GM23338 (cell line): Measurements from ENCODE around the gene RSBN1L. TPM values are rescaled to one million over a fixed set of nuclear protein-coding genes. Genes with fewer than 3 reads are reported as not detected.

Experiments used
- ATAC-seq: fragments of 200-7000 bp; cut with Tn5 transposase; 3 replicates; pipeline ENCODE4 v1.9.1; 2020
- DNase-seq: peaks from one replicate; pipeline ENCODE4 v3.0.0-alpha.2; 2015; ENCODE audit warnings: low spot score
- H2AFZ ChIP-seq: fragments of 200-600 bp; sonication (generic); 2 replicates; pipeline ENCODE4 v1.8.0; 2016; ENCODE audit warnings: antibody characterized with exemption, mild to moderate bottlenecking, moderate library complexity
- H3F3A ChIP-seq: fragments of 200-600 bp; sonication (generic); replicated peaks from 2 replicates; pipeline ENCODE4 v1.8.0; 2017; ENCODE audit warnings: antibody characterized with exemption, mixed run types, low read depth
- H3K27ac ChIP-seq: fragments of 200-600 bp; sonication (generic); 2 replicates; pipeline ENCODE4 v1.6.1; 2016; ENCODE audit warnings: low read depth
- H3K27me3 ChIP-seq: fragments of 200-600 bp; sonication (generic); 2 replicates; pipeline ENCODE4 v1.8.0; 2016; ENCODE audit warnings: mild to moderate bottlenecking, mixed run types, moderate library complexity; ENCODE audit not compliant: insufficient read depth
- H3K36me3 ChIP-seq: fragments of 200-600 bp; sonication (generic); 2 replicates; pipeline ENCODE4 v1.8.0; 2016; ENCODE audit warnings: mild to moderate bottlenecking; ENCODE audit not compliant: insufficient read depth
- H3K4me1 ChIP-seq: fragments of 200-600 bp; sonication (generic); 2 replicates; pipeline ENCODE4 v1.8.0; 2016; ENCODE audit warnings: mild to moderate bottlenecking, moderate library complexity; ENCODE audit not compliant: insufficient read depth
- H3K4me2 ChIP-seq: fragments of 200-600 bp; sonication (generic); 2 replicates; pipeline ENCODE4 v1.7.1; 2017; ENCODE audit warnings: mixed run types
- H3K4me3 ChIP-seq: fragments of 200-600 bp; sonication (generic); 2 replicates; pipeline ENCODE4 v1.6.1; 2016; ENCODE audit warnings: mixed run types
- H3K79me2 ChIP-seq: fragments of 200-600 bp; sonication (generic); replicated peaks from 2 replicates; pipeline ENCODE4 v1.8.0; 2017; ENCODE audit warnings: mild to moderate bottlenecking; ENCODE audit not compliant: insufficient read depth
- H3K9me2 ChIP-seq: fragments of 200-600 bp; sonication (generic); 2 replicates; pipeline ENCODE4 v1.8.0; 2017; ENCODE audit not compliant: insufficient read depth
- H4K20me1 ChIP-seq: fragments of 200-600 bp; sonication (generic); replicated peaks from 2 replicates; pipeline ENCODE4 v1.8.0; 2017; ENCODE audit warnings: mild to moderate bottlenecking; ENCODE audit not compliant: insufficient read depth
- H3K27ac Mint-ChIP-seq: 2 replicates; pipeline ENCODE4 v1.8.0; 2020; ENCODE audit warnings: inconsistent platforms, mild to moderate bottlenecking, moderate library complexity, mixed read lengths
- H3K27me3 Mint-ChIP-seq: 3 replicates; pipeline ENCODE4 v1.8.0; 2022; ENCODE audit warnings: low read depth, mild to moderate bottlenecking, moderate library complexity, mixed read lengths, inconsistent platforms; ENCODE audit not compliant: insufficient read depth, poor library complexity
- H3K36me3 Mint-ChIP-seq: 3 replicates; pipeline ENCODE4 v1.8.0; 2021; ENCODE audit warnings: low read depth, mild to moderate bottlenecking, inconsistent platforms, moderate library complexity, mixed read lengths
- H3K4me1 Mint-ChIP-seq: 3 replicates; pipeline ENCODE4 v1.8.0; 2020; ENCODE audit warnings: mild to moderate bottlenecking, inconsistent platforms, mixed read lengths
- H3K4me3 Mint-ChIP-seq: 3 replicates; pipeline ENCODE4 v1.8.0; 2021; ENCODE audit warnings: moderate library complexity, mild to moderate bottlenecking, inconsistent platforms, mixed read lengths
- H3K9me3 Mint-ChIP-seq: 3 replicates; pipeline ENCODE4 v1.8.0; 2020; ENCODE audit warnings: moderate library complexity, mild to moderate bottlenecking, inconsistent platforms, mixed read lengths
- CREB1 ChIP-seq: fragments of 250-450 bp; sonication (Bioruptor Pico); IDR thresholded peaks from 2 replicates; pipeline ENCODE4 v1.5.0; 2020; ENCODE audit warnings: low read depth, mild to moderate bottlenecking, moderate library complexity
- EZH2 ChIP-seq: fragments of 200-600 bp; sonication (generic); IDR thresholded peaks from one replicate; pipeline ENCODE4 v1.8.0; 2017; ENCODE audit warnings: antibody characterized with exemption, mild to moderate bottlenecking, low read depth; ENCODE audit not compliant: unreplicated experiment
- JUNB ChIP-seq: IDR thresholded peaks from one replicate; pipeline ENCODE4 v1.6.1; 2016; ENCODE audit warnings: antibody characterized with exemption; ENCODE audit not compliant: unreplicated experiment
- NANOG ChIP-seq: IDR thresholded peaks from 2 replicates; pipeline ENCODE4 v1.6.1; 2016; ENCODE audit warnings: antibody characterized with exemption, borderline replicate concordance
- STAT1 ChIP-seq: IDR thresholded peaks from one replicate; pipeline ENCODE4 v1.6.1; 2016; ENCODE audit warnings: antibody characterized with exemption; ENCODE audit not compliant: unreplicated experiment
- ZNF114 ChIP-seq: fragments of 250-450 bp; sonication (Bioruptor Pico); IDR thresholded peaks from 2 replicates; pipeline ENCODE4 v1.5.0; 2020; ENCODE audit warnings: mild to moderate bottlenecking, moderate library complexity
- ZNF331 ChIP-seq: fragments of 250-450 bp; sonication (Bioruptor Pico); IDR thresholded peaks from 2 replicates; pipeline ENCODE4 v1.5.0; 2020; ENCODE audit warnings: low read depth, mild to moderate bottlenecking, moderate library complexity
- polyA plus RNA-seq: library from polyadenylated mRNA; unstranded; fragments of >200 nt; fragmentation: Nextera tagmentation; extraction: Ambion mirVana; gene quantifications from 2 replicates; pipeline ENCODE4 v1.2.1, GENCODE V29; 2016
- total RNA-seq: library from RNA; depleted of rRNA; stranded (reverse); fragments of >200 nt; shearing (Covaris generic); gene quantifications from 2 replicates; pipeline ENCODE4 v1.2.3, GENCODE V29; 2014
- TF ChIP-seq, protein P1 (sequence below): IDR thresholded peaks from 2 replicates; pipeline ENCODE4 v1.6.1; 2016; ENCODE audit warnings: antibody characterized with exemption
- TF ChIP-seq, protein P2 (sequence below): IDR thresholded peaks from one replicate; pipeline ENCODE4 v1.6.1; 2018; ENCODE audit warnings: antibody characterized with exemption; ENCODE audit not compliant: unreplicated experiment

Gene RSBN1L
- total and polyA plus RNA-seq, 2 experiments from 2014 or later: 9.7 to 19.7 TPM

DNA sequence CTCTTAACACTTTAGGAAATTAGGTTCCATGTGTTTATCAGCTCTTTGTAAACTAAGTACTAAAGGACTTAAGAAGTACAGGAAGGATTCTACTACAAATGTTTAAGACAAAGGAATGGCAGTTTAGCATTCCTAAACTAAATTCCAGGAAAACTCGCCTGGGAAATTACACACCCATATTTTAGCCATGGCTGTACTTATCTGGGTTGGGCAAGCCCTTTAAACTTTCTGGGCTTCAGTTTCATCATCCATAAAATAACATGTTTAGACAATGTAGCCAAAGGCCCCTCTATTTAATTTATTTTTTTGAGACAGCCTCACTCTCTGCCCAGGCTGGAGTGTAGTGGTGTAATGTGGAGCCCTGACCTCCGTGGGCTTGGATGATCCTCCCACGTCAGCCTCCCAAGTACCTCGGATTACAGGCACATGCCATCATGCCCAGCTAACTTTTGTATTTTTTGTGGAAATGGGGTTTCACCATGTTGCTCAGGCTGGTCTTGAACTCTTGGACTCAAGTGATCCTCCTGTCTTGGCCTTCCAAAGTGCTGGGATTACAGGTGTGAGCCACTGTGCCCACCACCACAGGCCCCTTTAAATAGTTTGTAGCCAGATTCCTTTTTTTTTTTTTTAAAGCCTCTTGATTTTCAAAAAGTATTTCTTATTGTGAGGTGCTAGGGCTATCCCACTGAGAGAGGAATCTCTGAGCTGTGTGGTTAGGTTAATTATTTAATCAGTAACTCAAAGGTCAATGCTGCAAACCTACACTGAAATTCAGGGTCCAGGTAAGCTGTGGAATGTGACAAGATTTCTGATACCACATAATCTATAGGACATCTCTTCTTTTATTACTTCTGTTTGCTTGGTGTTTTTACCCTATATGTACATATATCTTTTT, 69.9 kb downstream of the RSBN1L start:
- no peak overlapping the region for H3K4me3 Mint-ChIP-seq
- Histone ChIP-seq H3F3A (no peaks in the 10 kb centered on the region), H3K27ac (peak overlapping the region; percentile 78), H3K4me2 (no peak overlapping the region), H4K20me1 (no peaks in the 10 kb centered on the region), H3K4me3 (no peak overlapping the region), H3K4me1 (peaks cover 7% of the 10 kb centered on the region; the same call in 1 of the 2 replicates), H3K9me2 (no peaks in the 10 kb centered on the region), H3K27me3 (no peaks in the 10 kb centered on the region), H3K79me2 (peaks cover 35% of the 10 kb centered on the region), H3K36me3 (0 out of 2 replicates have a peak, but pooled peaks cover 4% of the 10 kb centered on the region), H2AFZ (no peak overlapping the region)
- peaks cover 9% of the 10 kb centered on the region for H3K27me3 Mint-ChIP-seq
- no peaks in the 10 kb centered on the region for H3K9me3 Mint-ChIP-seq
- peak overlapping the region; percentile 77; the same call in 1 of the 2 replicates for H3K27ac Mint-ChIP-seq
- no peak for ATAC-seq
- H3K4me1 Mint-ChIP-seq: peaks cover 5% of the 10 kb centered on the region
- TF ChIP-seq NANOG: no peak
- no peak for TF ChIP-seq CREB1
- TF ChIP-seq, protein P1, sequence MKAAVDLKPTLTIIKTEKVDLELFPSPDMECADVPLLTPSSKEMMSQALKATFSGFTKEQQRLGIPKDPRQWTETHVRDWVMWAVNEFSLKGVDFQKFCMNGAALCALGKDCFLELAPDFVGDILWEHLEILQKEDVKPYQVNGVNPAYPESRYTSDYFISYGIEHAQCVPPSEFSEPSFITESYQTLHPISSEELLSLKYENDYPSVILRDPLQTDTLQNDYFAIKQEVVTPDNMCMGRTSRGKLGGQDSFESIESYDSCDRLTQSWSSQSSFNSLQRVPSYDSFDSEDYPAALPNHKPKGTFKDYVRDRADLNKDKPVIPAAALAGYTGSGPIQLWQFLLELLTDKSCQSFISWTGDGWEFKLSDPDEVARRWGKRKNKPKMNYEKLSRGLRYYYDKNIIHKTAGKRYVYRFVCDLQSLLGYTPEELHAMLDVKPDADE: no peak
- TF ChIP-seq JUNB: no peak
- TF ChIP-seq ZNF114 (CRISPR knock-in tag): no peak
- no peak for TF ChIP-seq ZNF331
- no peak for TF ChIP-seq STAT1
- no peak for TF ChIP-seq EZH2
- TF ChIP-seq, protein P2, sequence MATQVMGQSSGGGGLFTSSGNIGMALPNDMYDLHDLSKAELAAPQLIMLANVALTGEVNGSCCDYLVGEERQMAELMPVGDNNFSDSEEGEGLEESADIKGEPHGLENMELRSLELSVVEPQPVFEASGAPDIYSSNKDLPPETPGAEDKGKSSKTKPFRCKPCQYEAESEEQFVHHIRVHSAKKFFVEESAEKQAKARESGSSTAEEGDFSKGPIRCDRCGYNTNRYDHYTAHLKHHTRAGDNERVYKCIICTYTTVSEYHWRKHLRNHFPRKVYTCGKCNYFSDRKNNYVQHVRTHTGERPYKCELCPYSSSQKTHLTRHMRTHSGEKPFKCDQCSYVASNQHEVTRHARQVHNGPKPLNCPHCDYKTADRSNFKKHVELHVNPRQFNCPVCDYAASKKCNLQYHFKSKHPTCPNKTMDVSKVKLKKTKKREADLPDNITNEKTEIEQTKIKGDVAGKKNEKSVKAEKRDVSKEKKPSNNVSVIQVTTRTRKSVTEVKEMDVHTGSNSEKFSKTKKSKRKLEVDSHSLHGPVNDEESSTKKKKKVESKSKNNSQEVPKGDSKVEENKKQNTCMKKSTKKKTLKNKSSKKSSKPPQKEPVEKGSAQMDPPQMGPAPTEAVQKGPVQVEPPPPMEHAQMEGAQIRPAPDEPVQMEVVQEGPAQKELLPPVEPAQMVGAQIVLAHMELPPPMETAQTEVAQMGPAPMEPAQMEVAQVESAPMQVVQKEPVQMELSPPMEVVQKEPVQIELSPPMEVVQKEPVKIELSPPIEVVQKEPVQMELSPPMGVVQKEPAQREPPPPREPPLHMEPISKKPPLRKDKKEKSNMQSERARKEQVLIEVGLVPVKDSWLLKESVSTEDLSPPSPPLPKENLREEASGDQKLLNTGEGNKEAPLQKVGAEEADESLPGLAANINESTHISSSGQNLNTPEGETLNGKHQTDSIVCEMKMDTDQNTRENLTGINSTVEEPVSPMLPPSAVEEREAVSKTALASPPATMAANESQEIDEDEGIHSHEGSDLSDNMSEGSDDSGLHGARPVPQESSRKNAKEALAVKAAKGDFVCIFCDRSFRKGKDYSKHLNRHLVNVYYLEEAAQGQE: no peak
- peak; percentile 34 for DNase-seq
- peaks cover 8% of the 10 kb centered on the region for H3K36me3 Mint-ChIP-seq
